Measurements from ENCODE around the gene IMPA2. TPM values are rescaled to one million over a fixed set of nuclear protein-coding genes. Genes with fewer than 3 reads are reported as not detected.
A peak's percentile ranks its signal among the peaks of the same experiment; 100 is the strongest.

IMPA2 gene
- total and polyA plus RNA-seq, 10 of the 15 experiments (the other 5 are each of a cell fraction or from before 2014, with no cell fraction given), result 0.24 to 21.0 (median 11.4) TPM

DNA sequence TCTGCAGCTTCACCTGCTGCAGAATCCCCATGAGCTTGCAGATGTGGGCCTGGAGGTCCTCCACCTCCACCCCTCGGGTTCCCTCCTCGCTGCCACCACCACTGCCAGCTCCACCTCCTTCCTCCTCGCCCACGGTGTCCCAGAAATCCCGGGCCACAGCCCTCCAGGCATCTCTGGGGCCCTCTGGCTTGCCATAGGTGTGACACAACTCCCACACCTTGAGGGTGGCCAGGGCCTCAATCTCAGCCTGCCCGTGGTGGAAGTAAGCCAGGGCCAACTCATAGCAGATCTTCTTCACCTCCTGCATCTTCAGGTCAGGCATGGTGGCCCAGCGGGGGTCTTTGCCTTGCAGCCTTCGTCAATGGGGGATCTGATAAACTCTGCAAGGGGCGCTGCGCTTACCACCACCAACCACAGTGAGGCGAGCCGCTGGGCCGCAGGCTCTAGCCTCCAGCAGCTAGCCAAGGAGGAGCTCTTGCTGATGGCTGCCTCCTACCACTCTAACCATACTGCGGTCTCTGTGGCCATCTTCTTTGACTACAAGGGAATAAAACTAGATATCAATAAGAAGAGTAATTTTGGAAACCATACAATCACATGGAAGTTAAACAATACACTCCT is 76.2 kb downstream of the IMPA2 start:
- FAIRE-seq (no peak), DNase-seq (ENCODE audit: low read depth, low spot score) (no peak), ATAC-seq (peak; percentile 42; the same call in 1 of the 3 replicates)
- Histone ChIP-seq H4K20me1 (ENCODE audit: control insufficient read depth, insufficient read depth) (no peaks in the 10 kb centered on the region), H3K27ac (ENCODE audit: control insufficient read depth, insufficient read depth) (no peak overlapping the region), H3K4me3 (no peak overlapping the region), H2AFZ (ENCODE audit: control insufficient read depth, low read depth, low read length) (no peak overlapping the region), H3K9ac (ENCODE audit: control insufficient read depth, insufficient read depth, low read length) (no peak overlapping the region), H3K36me3 (ENCODE audit: control insufficient read depth in 2 of 2, insufficient read depth in 2 of 2, low read length in 1 of 2) (no peaks in the 10 kb centered on the region), H3K4me2 (ENCODE audit: control insufficient read depth, insufficient read depth) (no peak overlapping the region), H3K4me1 (ENCODE audit: control insufficient read depth, insufficient read depth, low read length) (peaks cover 5% of the 10 kb centered on the region; the same call in 1 of the 2 replicates), H3K9me3 (replicated peaks; ENCODE audit: control insufficient read depth, insufficient read depth, low read length) (no peaks in the 10 kb centered on the region), H3K27me3 (replicated peaks in 1 of 2; ENCODE audit: control insufficient read depth in 2 of 2, insufficient read depth in 2 of 2, low read length in 1 of 2) (no peaks in the 10 kb centered on the region), H3K79me2 (ENCODE audit: control insufficient read depth, insufficient read depth, low read length) (no peaks in the 10 kb centered on the region)
- in situ Hi-C loops (cut with MboI), result no loop called here
- 53% methylated on average over 14 of the region's 14 CpGs for WGBS (ENCODE audit: insufficient coverage, insufficient replicate concordance, low lambda C conversion rate, missing lambda C conversion rate)
- ChIA-PET POLR2A (interaction anchor here (0.8 kb wide), 1 partner anchor 172 kb away, joined by 3 read pairs; no protein-coding TSS in a partner anchor), RAD21 (ENCODE audit: unreplicated experiment) (no interaction called here), CTCF (interaction anchor here (0.6 kb wide), 1 partner anchor 442 kb away, joined by 3 read pairs; no protein-coding TSS in a partner anchor), SMC1A (ENCODE audit: uncharacterized antibody, unreplicated experiment) (no interaction called here)
- intact Hi-C loops (cut with micrococcal nuclease; ENCODE audit: unreplicated experiment), result no loop called here
- no TSS peak for BruUV-seq (replicated peaks)
- TF ChIP-seq, protein P1, sequence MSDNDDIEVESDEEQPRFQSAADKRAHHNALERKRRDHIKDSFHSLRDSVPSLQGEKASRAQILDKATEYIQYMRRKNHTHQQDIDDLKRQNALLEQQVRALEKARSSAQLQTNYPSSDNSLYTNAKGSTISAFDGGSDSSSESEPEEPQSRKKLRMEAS (IDR thresholded peaks at IDR 0.05; ENCODE audit: low read depth, low read length), result no peak
- TF ChIP-seq, protein P2, sequence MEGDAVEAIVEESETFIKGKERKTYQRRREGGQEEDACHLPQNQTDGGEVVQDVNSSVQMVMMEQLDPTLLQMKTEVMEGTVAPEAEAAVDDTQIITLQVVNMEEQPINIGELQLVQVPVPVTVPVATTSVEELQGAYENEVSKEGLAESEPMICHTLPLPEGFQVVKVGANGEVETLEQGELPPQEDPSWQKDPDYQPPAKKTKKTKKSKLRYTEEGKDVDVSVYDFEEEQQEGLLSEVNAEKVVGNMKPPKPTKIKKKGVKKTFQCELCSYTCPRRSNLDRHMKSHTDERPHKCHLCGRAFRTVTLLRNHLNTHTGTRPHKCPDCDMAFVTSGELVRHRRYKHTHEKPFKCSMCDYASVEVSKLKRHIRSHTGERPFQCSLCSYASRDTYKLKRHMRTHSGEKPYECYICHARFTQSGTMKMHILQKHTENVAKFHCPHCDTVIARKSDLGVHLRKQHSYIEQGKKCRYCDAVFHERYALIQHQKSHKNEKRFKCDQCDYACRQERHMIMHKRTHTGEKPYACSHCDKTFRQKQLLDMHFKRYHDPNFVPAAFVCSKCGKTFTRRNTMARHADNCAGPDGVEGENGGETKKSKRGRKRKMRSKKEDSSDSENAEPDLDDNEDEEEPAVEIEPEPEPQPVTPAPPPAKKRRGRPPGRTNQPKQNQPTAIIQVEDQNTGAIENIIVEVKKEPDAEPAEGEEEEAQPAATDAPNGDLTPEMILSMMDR (IDR thresholded peaks at IDR 0.05 in 2 of 3, conservative IDR thresholded peaks at IDR 0.05 in 1 of 3; ENCODE audit: control insufficient read depth in 2 of 3, extremely low read depth in 1 of 3, insufficient read depth in 1 of 3, low read depth in 3 of 3, low read length in 3 of 3), result peak in 1 of 3 experiments; percentile 22; a peak in 1 of 6 replicates

Measured in GM12878 (cell line).